Esophagus squamous epithelium (tissue), 5 donors: ENCODE results near the gene RDH8. TPM values are rescaled to one million over a fixed set of nuclear protein-coding genes. Genes with fewer than 3 reads are reported as not detected.

Experiments used
- DNase-seq: peaks from one replicate; lab custom pipeline; 2025; lab: John Stamatoyannopoulos, UW
- H3K27ac ChIP-seq, 4 donors: fragments of 200-600 bp; sonication (generic); one replicate each; pipeline ENCODE4 v1.5.1; 2016 to 2019; ENCODE audit warnings: mild to moderate bottlenecking in 1 of 4
- H3K27me3 ChIP-seq, 4 donors: fragments of 200-600 bp; sonication (generic); 1 replicate in 3 of 4; 2 replicates in 1 of 4; pipeline versions ENCODE4 v1.5.1 to v1.6.0; 2017 to 2021; ENCODE audit warnings: antibody characterized with exemption in 1 of 4
- H3K36me3 ChIP-seq, 3 donors: fragments of 200-600 bp; sonication (generic); one replicate each; pipeline ENCODE4 v1.5.1; 2016 to 2019
- H3K4me1 ChIP-seq, 3 donors: fragments of 200-600 bp; sonication (generic); one replicate each; pipeline ENCODE4 v1.5.1; 2017 to 2019
- H3K4me3 ChIP-seq, 4 donors: fragments of 200-600 bp; sonication (generic); 1 replicate in 3 of 4; 2 replicates in 1 of 4; pipeline ENCODE4 v1.5.1; 2016 to 2019; ENCODE audit warnings: mild to moderate bottlenecking in 2 of 4, moderate library complexity in 1 of 4
- H3K9me3 ChIP-seq, 3 donors: fragments of 200-600 bp; sonication (generic); one replicate each; pipeline ENCODE4 v1.5.1; 2016 to 2019
- CTCF ChIP-seq, 6 experiments: fragments of 450-650 bp in 4 of 6; fragments of 200-600 bp in 2 of 6; sonication (generic) in 2 of 6; IDR thresholded peaks; one replicate each; pipeline ENCODE4 v1.5.1; 2016 to 2019; ENCODE audit warnings: antibody characterized with exemption in 6 of 6, mild to moderate bottlenecking in 4 of 6, moderate library complexity in 4 of 6
- POLR2A ChIP-seq, 4 donors: fragments of 450-650 bp; IDR thresholded peaks; one replicate each; pipeline ENCODE4 v1.6.1; 2017; ENCODE audit warnings: antibody characterized with exemption in 4 of 4, mild to moderate bottlenecking in 4 of 4, moderate library complexity in 3 of 4
- WGBS, 2 donors: methylation state at CpG; one replicate each; pipeline ENCODE4 v1.1.5; 2018; 5-methylcytosine and 5-hydroxymethylcytosine counted together
- intact Hi-C: fragments of 100-400 bp; cut with DNase I; formaldehyde crosslinking; loops from one replicate; pipeline ENCODE4 v1.15.0; 2022
- total RNA-seq, 4 donors: library from RNA; depleted of rRNA; stranded (reverse); fragments of >200 nt; gene quantifications; one replicate each; pipeline ENCODE4 v1.1.0, GENCODE V29; 2016
- donor health status: DM: yes; HTN: yes; CAD: no.

The RDH8 gene
- total RNA-seq, 4 donors from 2014 or later, result not detected

GRCh38 chr19:9995084-9995483, 18.2 kb upstream of the RDH8 start:
- no peak for TF ChIP-seq CTCF (IDR thresholded peaks at IDR 0.05)
- TF ChIP-seq POLR2A (IDR thresholded peaks at IDR 0.05), result no peak
- intact Hi-C loops, result no loop called here
- Histone ChIP-seq H3K36me3 (peaks cover 0 to 40% (median 0%) of the 10 kb centered on the region in 3 donors), H3K4me3 (no peak overlapping the region), H3K27ac (no peak overlapping the region), H3K27me3 (no peaks in the 10 kb centered on the region), H3K4me1 (peaks cover 0 to under 1% (median 0%) of the 10 kb centered on the region in 3 donors), H3K9me3 (no peaks in the 10 kb centered on the region)
- DNase-seq, result no peak
- WGBS, 2 donors, result 80 to 88% methylated on average over 7 of the region's 8 CpGs

DNA sequence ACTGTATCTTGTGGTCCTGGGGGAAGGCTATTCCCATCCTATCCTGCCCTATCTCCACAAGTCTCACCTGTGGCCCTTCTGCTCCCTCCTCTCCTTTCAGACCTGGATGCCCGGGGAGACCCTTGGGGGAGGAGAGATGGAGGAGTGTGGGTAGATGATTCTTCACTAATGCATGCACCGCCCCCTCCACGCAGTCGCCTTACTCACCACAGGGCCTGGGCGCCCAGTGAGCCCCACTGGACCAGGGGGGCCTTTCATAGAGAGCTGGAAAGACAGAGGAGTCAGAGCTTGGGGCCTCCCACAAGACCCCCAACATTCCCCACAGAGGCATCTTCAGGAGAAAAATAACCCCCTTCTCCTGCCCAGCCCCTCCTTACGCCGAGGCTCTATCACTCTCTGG, 17.3 kb upstream of the RDH8 start:
- 0 to 54% methylated on average over 1 to 2 of the region's 7 CpGs for WGBS, 2 donors
- intact Hi-C loops, result no loop called here
- TF ChIP-seq CTCF (IDR thresholded peaks at IDR 0.05), result no peak
- no peak for TF ChIP-seq POLR2A (IDR thresholded peaks at IDR 0.05)
- Histone ChIP-seq H3K36me3 (peaks cover 0 to 33% (median 0%) of the 10 kb centered on the region in 3 donors), H3K4me1 (peaks cover 0 to 10% (median 0%) of the 10 kb centered on the region in 3 donors), H3K27ac (no peak overlapping the region), H3K4me3 (no peak overlapping the region), H3K9me3 (no peaks in the 10 kb centered on the region), H3K27me3 (no peaks in the 10 kb centered on the region)
- no peak for DNase-seq

- intact Hi-C loops, result no loop called here
- no peak for DNase-seq
- Histone ChIP-seq H3K4me1 (peaks cover 0 to 13% (median 0%) of the 10 kb centered on the region in 3 donors), H3K4me3 (no peak overlapping the region), H3K9me3 (no peaks in the 10 kb centered on the region), H3K36me3 (peaks cover 0 to 28% (median 0%) of the 10 kb centered on the region in 3 donors), H3K27ac (no peak overlapping the region), H3K27me3 (peaks cover 0 to 2% (median 0%) of the 10 kb centered on the region in 4 donors)
- WGBS, 2 donors, result 75 to 82% methylated on average over 2 to 4 of the region's 5 CpGs
- TF ChIP-seq POLR2A (IDR thresholded peaks at IDR 0.05), result no peak
- no peak for TF ChIP-seq CTCF (IDR thresholded peaks at IDR 0.05)
Measured at GRCh38 chr19:9996541-9996940, 16.7 kb upstream of the RDH8 start.

DNA sequence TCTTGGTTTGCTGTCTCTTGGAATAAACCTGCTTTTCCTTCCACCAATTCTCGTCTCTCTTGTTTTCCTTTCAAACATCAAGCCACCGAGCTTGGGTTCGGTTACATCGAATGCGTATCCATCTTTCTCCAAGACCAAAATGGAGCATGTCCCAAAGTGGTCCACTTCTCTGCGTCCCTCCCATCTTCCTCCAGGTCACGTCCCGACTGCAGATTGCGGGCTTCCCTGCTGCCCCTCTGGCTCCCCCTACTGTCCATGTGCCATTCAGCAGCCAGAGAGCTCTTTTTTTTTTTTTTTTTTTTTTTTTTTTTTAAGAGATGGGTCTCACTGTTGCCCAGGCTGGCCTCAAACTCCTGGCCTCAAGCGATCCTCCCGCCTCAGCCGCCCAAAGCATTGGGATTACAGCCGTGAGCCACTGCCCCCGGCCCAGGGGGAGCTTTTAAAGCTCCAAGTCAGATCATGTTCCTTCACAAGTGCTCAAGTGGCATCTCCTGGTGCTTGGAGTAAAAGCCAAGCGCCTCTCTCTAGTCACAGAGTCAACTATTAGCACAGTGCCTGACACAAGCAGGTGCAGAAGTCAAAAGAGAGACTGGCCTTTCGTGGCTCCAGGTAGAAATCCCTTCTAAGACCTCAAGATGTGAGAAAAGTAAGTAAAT, 13.0 kb upstream of the RDH8 start:
- TF ChIP-seq POLR2A (IDR thresholded peaks at IDR 0.05) (no peak), CTCF (IDR thresholded peaks at IDR 0.05) (peak; percentile 35 to 78 (median 56))
- Histone ChIP-seq H3K9me3 (no peaks in the 10 kb centered on the region), H3K4me1 (peaks cover 0 to 20% (median 0%) of the 10 kb centered on the region in 3 donors), H3K27me3 (peaks cover 0 to 11% (median 0%) of the 10 kb centered on the region in 4 donors), H3K36me3 (peaks cover 0 to 16% (median 0%) of the 10 kb centered on the region in 3 donors), H3K4me3 (no peak overlapping the region), H3K27ac (peak overlapping the region in 1 of 4 donors; percentile 33)
- WGBS, 2 donors, result 11 to 13% methylated on average over 13 to 16 of the region's 16 CpGs
- DNase-seq, result no peak
- intact Hi-C loops, result no loop called here

GRCh38 chr19:10001899-10002298, 11.4 kb upstream of the RDH8 start:
- Histone ChIP-seq H3K27ac (peak overlapping the region in 1 of 4 donors; percentile 3), H3K4me3 (no peak overlapping the region), H3K27me3 (peaks cover 0 to 21% (median 0%) of the 10 kb centered on the region in 4 donors), H3K4me1 (peaks cover 0 to 31% (median 6%) of the 10 kb centered on the region in 3 donors), H3K36me3 (peaks cover 0 to 11% (median 0%) of the 10 kb centered on the region in 3 donors), H3K9me3 (no peaks in the 10 kb centered on the region)
- DNase-seq, result no peak
- intact Hi-C loops, result no loop called here
- TF ChIP-seq POLR2A (IDR thresholded peaks at IDR 0.05), result no peak
- TF ChIP-seq CTCF (IDR thresholded peaks at IDR 0.05), result peak in 4 of 6 experiments; percentile 11 to 48 (median 27)
- 40 to 46% methylated on average over 1 to 3 of the region's 6 CpGs for WGBS, 2 donors
